NOMO-1 (cell line): ENCODE measurements around the gene SSRP1.
A peak's percentile ranks its signal among the peaks of the same experiment; 100 is the strongest.
"Not testable (repeated sequence)": the region's sequence is repeated elsewhere in the genome, so short reads cannot be mapped to it uniquely, and the experiment has no call there.

Experiments used
- DNase-seq, 2 experiments: peaks; one replicate each; lab custom pipeline; 2025; ENCODE audit not compliant: unreplicated experiment in 2 of 2; lab: John Stamatoyannopoulos, UW

Gene SSRP1

DNA sequence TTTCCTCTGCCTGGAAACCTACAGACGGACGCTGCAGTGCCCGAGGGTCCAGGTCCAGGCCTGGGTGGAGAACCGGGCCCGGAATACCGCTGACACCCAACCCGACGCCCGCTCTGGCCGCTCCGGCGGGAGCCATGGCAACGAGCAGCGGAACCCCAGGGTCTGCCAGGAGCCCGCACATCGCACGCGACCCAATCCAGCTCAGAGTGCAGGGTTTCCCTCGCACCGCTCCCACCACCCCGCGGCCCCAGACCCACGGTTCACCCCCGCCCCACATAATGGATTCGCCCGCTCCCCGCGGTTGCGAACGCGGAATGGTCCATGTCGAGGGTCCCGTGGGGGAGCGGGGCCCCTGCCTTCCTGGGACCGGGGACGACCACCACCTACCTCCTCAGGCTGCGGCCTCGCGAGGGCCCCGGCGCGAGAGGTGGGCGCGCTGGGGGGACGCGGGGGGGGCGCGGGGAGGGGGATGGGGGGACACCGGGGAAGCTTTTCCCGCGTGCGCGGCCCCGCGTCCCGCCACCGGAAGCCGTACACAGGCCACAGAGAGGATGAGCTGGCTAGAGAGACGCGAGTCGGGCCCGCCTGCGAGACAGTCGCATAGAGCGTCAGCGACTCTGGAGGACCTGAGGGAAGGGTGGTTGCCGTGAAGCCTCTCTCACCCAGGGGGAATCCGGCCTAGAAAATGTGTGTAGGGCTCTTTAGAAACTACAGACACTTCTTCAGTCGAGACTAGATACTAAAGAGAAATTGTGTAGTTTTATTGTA is at the start of gene SSRP1:
TSS of gene SSRP1 (minus strand) at position 550 of the 768 bp plus-strand sequence. CDS start 771 bp downstream, outside the sequence.
- DNase-seq: peak; percentile 76 to 88

GRCh38 chr11:57380975-57381374 is 45.3 kb upstream of the SSRP1 start, which contains the start of gene PRG3:
PRG3 (minus strand) TSS chr11:57381150; CDS start chr11:57380708, 442 bp downstream.
- DNase-seq: no peak

DNA sequence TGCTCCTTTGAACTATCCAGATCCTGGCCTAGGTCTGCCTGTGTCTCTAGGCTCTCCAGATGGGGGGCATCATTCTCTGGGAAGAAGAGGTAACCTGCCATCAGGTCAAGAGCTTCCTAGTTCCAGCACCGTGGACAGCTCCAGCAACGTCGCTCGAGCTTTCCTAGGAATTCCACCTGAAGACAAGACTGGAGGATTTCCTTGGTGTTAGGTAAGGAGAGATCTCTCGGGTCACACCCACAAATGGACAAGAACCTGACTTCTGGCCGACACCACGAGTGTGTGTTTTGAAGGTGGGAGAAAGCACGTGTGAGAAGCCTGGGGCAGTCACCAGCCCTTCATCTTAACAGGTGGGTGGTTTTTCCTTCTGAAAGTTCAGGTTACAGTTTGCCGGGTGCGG is 44.0 kb upstream of the SSRP1 start:
- DNase-seq: no peak

- no peak for DNase-seq
Measured at GRCh38 chr11:57378186-57378585, 42.5 kb upstream of the SSRP1 start.

DNA sequence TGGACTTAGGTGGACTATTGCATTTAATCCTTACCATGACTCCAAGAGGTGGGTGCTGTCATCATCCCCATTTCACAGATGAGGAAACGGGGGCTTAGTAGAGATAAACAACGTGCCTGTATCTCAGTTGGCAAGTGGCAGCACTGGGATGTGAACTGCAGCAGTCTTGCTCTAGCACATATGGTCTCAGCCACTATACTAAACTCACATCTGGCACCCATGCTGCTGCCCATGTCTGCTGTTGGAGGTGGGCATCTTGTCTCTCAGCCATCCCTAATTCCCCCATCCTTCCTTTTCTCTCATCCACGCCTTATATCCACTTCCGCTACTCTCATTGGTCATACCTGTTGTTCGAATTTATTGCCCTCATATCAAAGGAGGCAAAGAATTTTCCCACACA is 41.4 kb upstream of the SSRP1 start:
- DNase-seq: no peak

- no peak for DNase-seq
Measured at GRCh38 chr11:57376095-57377090, 40.7 kb upstream of the SSRP1 start.

DNA sequence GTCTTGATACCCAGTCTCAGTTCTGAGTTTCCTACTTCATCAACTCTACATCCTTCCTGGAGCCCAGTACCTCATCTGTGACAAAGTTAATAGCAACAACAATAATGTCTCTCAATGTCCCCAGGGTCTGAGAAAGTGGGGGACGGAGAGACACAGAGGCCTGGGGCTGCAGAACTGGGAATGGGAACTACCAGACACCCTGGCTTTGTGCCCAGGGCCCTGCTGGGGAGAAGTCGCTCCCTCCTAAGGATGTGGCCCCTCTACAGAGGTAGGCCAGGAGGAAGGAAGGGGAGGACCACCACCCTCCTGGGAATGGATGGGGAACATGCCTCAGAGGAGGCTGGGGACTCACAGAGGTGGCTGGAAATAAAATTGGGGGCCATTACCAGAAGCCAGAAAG is 39.8 kb upstream of the SSRP1 start:
- no peak for DNase-seq

- DNase-seq: no peak
Measured at GRCh38 chr11:57374966-57375365, 39.3 kb upstream of the SSRP1 start.

DNA sequence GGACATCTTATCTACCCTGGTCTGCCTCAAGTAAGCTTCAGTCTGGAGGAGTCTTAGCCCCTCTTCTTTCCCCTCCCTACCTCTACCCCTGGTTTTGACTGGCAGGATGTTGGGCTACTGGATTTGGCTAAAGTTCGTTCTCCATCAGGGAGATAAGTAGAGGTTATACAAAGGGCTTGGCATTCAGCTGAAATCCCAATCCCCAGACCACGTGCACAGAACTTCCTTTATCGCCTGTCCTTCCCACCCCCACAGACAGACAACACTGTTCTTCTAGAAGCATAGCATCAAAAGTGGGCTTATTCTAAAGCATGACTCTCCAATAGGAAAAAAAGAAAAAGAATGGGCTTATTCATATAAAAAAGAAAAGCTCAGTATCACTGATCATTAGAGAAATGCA is 37.5 kb upstream of the SSRP1 start:
- no peak for DNase-seq

GRCh38 chr11:57370941-57371340 is 35.2 kb upstream of the SSRP1 start:
- no peak for DNase-seq

GRCh38 chr11:57370251-57370650 is 34.6 kb upstream of the SSRP1 start:
- DNase-seq: no peak

DNA sequence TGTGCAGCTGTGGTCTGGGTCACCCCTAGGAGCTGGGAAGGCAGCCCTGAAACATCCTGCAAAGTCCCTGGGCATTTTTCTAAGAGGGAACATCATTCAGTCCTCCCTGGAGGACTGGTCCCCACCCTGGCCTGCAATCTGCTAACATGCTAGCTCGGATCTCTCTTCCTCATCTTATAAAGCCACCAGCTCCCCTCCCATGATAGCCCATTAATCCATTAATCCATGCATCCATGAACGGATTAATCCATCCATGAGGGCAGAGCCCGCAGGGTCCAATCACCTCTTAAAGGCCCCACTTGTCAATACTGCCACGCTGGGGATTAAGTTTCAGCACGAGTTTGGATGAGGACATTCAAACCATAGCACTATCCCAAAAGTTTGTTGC is 33.1 kb upstream of the SSRP1 start:
- no peak for DNase-seq

DNA sequence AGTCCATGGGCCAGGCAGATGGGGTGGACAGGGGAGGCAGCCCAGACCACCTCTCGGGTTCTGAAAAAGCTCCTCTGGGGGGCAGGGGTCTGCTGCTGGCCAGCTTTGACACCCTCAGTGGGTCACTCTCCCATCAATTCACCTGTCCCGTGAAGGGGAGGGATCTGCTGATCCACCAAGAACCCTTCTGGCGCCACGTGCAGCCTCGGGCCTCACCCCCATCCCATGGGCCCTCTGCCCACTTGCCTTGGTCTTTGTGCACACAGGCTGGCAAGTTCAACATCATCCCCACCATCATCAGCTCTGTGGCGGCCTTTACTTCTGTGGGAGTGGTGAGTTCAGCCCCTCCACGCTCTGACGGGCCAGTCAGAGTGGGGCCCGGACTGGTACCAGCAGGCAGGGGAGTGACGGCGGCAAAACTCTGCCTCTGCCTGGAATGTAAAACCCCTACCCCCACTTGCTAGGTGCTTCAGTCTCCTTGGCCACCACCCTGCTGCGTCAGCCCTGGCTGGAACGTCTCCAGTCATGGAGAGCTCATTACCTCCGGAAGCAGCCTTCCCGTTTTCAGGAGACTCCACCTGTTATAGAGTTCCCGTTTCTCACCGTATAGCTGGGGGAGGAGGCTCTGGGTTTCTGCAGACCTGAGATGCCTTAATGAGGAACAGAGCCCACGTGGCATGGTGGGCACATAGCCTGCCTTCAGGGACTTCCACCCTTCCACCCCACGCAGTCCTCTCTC is 32.6 kb upstream of the SSRP1 start:
- no peak for DNase-seq

GRCh38 chr11:57364851-57365660 is 29.4 kb upstream of the SSRP1 start:
- no peak for DNase-seq

- DNase-seq: no peak
Measured at GRCh38 chr11:57363131-57364080, 27.7 kb upstream of the SSRP1 start.

DNA sequence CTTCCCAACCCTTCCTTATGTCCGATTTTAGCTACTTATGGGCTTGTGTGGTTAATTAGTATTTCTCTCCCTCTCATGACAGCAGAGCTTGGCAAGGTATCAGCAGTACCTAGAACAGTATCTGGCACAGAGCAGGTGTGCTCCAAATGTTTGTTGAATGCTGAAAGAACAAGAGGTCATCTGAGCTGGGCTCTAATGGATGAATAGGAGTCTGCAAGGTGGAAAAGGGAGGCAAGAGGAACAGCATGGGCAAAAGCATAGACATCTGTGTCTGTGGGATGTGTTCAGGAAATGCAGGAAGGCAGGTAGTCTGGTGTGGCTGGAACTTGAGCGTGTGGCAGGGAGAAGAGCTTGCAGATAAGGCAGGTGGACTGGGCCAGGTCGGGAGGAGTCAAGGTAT is 26.2 kb upstream of the SSRP1 start:
- DNase-seq: no peak

DNA sequence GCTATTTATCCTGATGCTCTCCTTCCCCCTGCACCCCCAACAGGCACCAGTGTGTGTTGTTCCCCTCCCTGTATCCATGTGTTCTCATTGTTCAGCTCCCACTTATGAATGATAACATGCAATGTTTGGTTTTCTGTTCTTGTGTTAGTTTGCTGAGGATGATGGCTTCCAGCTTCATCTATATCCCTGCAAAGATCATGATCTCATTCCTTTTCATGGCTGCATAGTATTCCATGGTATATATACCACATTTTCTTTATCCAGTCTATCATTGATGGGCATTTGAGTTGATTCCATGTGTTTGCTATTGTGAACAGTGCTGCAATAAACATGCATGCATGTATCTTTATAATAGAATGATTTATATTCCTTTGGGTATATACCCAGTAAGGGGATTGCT is 25.7 kb upstream of the SSRP1 start:
- not testable (repeated sequence) for DNase-seq

GRCh38 chr11:57360991-57361390 is 25.3 kb upstream of the SSRP1 start:
- no peak for DNase-seq
